Right atrium auricular region (tissue), 2 donors: Measurements from ENCODE around the gene NALCN. TPM values are rescaled to one million over a fixed set of nuclear protein-coding genes. Genes with fewer than 3 reads are reported as not detected.

Experiments used
- DNase-seq: peaks from one replicate; pipeline ENCODE4 v3.0.0-alpha.2; 2019; ENCODE audit warnings: low spot score
- H3K27ac ChIP-seq, 2 donors: fragments of 200-600 bp; sonication (generic); 1 replicate in 1 of 2; 2 replicates in 1 of 2; pipeline ENCODE4 v1.5.1; 2016 to 2019
- H3K27me3 ChIP-seq, 2 donors: fragments of 200-600 bp; sonication (generic); one replicate each; pipeline versions ENCODE4 v1.5.1 to v1.6.0; 2017 to 2019
- H3K36me3 ChIP-seq: fragments of 200-600 bp; sonication (generic); one replicate; pipeline ENCODE4 v1.5.1; 2016
- H3K4me1 ChIP-seq, 2 donors: fragments of 200-600 bp; sonication (generic); one replicate each; pipeline versions ENCODE4 v1.5.1 to v1.6.0; 2017 to 2019
- H3K4me3 ChIP-seq, 2 donors: fragments of 200-600 bp; sonication (generic); 1 replicate in 1 of 2; 2 replicates in 1 of 2; pipeline ENCODE4 v1.5.1; 2017 to 2019; ENCODE audit warnings: mild to moderate bottlenecking in 1 of 2, moderate library complexity in 1 of 2
- H3K9me3 ChIP-seq, 2 donors: fragments of 200-600 bp; sonication (generic); one replicate each; pipeline ENCODE4 v1.5.1; 2019
- CTCF ChIP-seq, 2 donors: fragments of 200-600 bp; sonication (generic); IDR thresholded peaks; one replicate each; pipeline ENCODE4 v1.5.1; 2019; ENCODE audit warnings: antibody characterized with exemption in 2 of 2
- total RNA-seq, 2 donors: library from RNA; depleted of rRNA; stranded (reverse); fragments of >200 nt; gene quantifications; one replicate each; pipeline ENCODE4 v1.1.0, GENCODE V29; 2016

NALCN gene
- total RNA-seq, 2 donors from 2014 or later, result 6.2 to 21.1 TPM

GRCh38 chr13:101178406-101178805 lies 237.9 kb downstream of the NALCN start:
- DNase-seq, result no peak
- Histone ChIP-seq H3K36me3 (no peaks in the 10 kb centered on the region), H3K4me3 (no peak overlapping the region), H3K9me3 (no peaks in the 10 kb centered on the region), H3K27ac (no peak overlapping the region), H3K27me3 (no peaks in the 10 kb centered on the region), H3K4me1 (no peaks in the 10 kb centered on the region)
- no peak for TF ChIP-seq CTCF (IDR thresholded peaks at IDR 0.05)

- no peak for DNase-seq
- no peak for TF ChIP-seq CTCF (IDR thresholded peaks at IDR 0.05)
Observed at GRCh38 chr13:101170306-101170705, 246.0 kb downstream of the NALCN start.

GRCh38 chr13:101157261-101157660 lies 259.0 kb downstream of the NALCN start:
- H3K27ac ChIP-seq, result no peak overlapping the region
- H3K4me3 ChIP-seq, result no peak overlapping the region
- no peak for TF ChIP-seq CTCF (IDR thresholded peaks at IDR 0.05)
- H3K36me3 ChIP-seq, result no peaks in the 10 kb centered on the region
- peaks cover 0 to 2% of the 10 kb centered on the region in 2 donors for H3K4me1 ChIP-seq
- DNase-seq, result no peak
- no peaks in the 10 kb centered on the region for H3K9me3 ChIP-seq
- H3K27me3 ChIP-seq, result no peaks in the 10 kb centered on the region

More at GRCh38 chr13:101170306-101170705, 246.0 kb downstream of the NALCN start:
- H3K36me3 ChIP-seq, result no peaks in the 10 kb centered on the region
- no peaks in the 10 kb centered on the region for H3K27me3 ChIP-seq
- H3K4me1 ChIP-seq, result no peaks in the 10 kb centered on the region
- H3K9me3 ChIP-seq, result no peaks in the 10 kb centered on the region
- no peak overlapping the region for H3K27ac ChIP-seq
- H3K4me3 ChIP-seq, result no peak overlapping the region

- peak in 1 of 2 donors; percentile 34 for TF ChIP-seq CTCF (IDR thresholded peaks at IDR 0.05)
- DNase-seq, result no peak
- Histone ChIP-seq H3K27me3 (no peaks in the 10 kb centered on the region), H3K36me3 (no peaks in the 10 kb centered on the region), H3K27ac (no peak overlapping the region), H3K4me1 (peaks cover 0 to 5% of the 10 kb centered on the region in 2 donors), H3K4me3 (no peak overlapping the region), H3K9me3 (no peaks in the 10 kb centered on the region)
Observed at GRCh38 chr13:101155920-101156319, 260.4 kb downstream of the NALCN start.

GRCh38 chr13:101152184-101152583 lies 264.1 kb downstream of the NALCN start:
- H3K27ac ChIP-seq, result no peak overlapping the region
- H3K4me1 ChIP-seq, result peaks cover 0 to 5% of the 10 kb centered on the region in 2 donors
- no peak for DNase-seq
- no peaks in the 10 kb centered on the region for H3K36me3 ChIP-seq
- H3K9me3 ChIP-seq, result no peaks in the 10 kb centered on the region
- H3K4me3 ChIP-seq, result no peak overlapping the region
- no peak for TF ChIP-seq CTCF (IDR thresholded peaks at IDR 0.05)
- H3K27me3 ChIP-seq, result no peaks in the 10 kb centered on the region

GRCh38 chr13:101150998-101151397 lies 265.3 kb downstream of the NALCN start:
- no peak overlapping the region for H3K4me3 ChIP-seq
- H3K27ac ChIP-seq, result no peak overlapping the region
- H3K27me3 ChIP-seq, result no peaks in the 10 kb centered on the region
- no peak for DNase-seq
- no peaks in the 10 kb centered on the region for H3K36me3 ChIP-seq
- peaks cover 0 to 5% of the 10 kb centered on the region in 2 donors for H3K4me1 ChIP-seq
- H3K9me3 ChIP-seq, result no peaks in the 10 kb centered on the region
- TF ChIP-seq CTCF (IDR thresholded peaks at IDR 0.05), result no peak
